Amniotic epithelial cell (primary cell): Measurements from ENCODE around the gene RNPS1.
A peak's percentile ranks its signal among the peaks of the same experiment; 100 is the strongest.

Experiments used
- DNase-seq: peaks from one replicate; pipeline ENCODE4 v3.0.0-alpha.2; 2010; ENCODE audit warnings: low read depth

The RNPS1 gene

GRCh38 chr16:2213817-2214718, 53.9 kb downstream of the RNPS1 start:
- no peak for DNase-seq

DNA sequence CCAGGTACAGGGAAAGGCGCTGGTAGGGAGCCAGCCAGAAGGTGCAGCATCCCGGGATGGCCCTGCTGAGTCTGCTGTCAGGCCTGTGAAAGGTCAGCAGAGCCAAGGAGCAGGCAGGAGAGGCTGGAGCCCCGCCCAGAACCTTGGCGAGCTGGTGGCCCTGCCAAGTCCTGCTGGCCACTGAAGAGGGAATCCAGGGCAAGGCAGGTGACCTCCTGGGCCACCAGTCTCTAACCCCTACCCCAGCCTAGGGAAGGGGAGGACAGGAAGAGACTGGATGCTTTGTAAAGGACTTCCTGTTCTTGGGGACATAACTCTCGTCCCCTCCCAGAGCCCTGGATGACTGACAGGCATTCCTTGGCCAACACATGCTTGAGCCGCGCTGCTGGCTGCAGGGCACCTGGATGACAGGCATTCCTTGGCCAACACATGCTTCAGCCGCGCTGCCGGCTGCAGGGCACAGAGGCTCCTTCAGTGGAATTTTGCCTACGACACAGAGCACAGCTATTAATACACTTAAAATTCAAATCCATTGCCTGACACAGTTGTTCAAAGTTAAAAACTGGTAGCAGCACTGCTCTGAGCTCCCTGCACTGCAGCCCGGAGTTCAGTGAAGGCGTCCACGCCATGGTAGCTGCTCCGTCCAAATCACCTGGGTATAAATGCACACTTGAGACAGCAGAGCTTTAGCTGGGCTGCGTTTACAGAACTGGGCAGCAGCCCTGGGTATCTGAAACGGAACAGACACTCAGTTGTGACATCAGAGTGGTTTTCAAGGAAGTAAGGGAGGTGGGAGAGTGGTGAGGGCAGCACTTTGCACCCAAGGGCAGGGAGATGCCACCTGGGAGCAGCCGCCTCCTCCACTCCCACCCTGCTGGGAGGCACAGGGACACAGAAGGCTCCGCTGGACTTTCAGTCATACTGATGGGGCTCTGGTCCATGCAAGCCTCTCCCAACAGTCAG, 55.3 kb downstream of the RNPS1 start:
- DNase-seq: no peak

- DNase-seq: no peak
Observed at GRCh38 chr16:2211923-2212347, 56.0 kb downstream of the RNPS1 start.

DNA sequence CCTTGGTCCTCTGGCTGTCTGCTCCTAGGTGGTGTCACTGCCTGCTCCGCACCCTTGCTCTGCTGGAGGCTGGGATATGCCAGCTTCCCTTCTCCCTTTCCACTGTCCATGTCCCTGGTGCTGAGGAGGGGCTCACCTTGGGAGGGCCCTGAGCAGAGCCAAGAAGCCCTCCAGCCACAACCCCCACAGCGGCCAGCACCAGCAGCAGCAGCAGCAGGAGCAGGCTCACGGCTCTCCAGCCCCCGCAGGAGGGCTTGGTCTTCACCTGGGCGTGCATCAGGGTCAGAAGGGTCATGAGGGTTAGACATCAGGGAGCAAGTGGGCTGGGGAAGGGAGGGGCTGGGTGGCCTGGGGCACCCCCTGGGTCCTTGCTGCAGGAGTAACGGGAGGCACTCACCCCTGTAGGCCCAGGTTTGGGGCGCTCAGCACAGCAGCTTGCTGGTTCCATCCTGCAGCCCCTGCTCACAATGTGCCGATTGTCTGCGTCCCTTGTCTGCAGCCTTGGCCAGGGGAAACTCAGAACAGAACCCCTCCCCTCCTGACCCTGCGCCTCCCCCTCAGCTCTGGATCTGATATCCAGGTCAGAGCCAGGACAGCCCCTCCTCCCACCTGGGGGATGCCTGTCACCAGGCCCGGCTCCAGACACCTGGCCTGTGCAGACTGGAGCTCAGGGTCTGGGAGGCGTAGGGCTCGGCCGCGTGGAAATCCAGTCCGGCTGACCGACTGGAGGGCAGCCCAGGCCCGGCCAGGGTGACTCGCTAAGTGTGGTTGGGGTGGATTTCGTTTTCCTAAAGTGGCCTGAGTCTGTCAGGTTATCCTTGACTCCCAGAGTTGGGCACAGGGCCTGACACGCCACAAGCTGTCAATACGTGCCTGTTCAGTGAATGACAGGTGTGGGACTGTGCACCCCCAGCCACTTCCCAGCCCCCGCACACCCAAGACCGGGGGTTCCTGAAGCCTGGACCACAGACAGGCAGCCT, 57.2 kb downstream of the RNPS1 start, which contains the start of gene BRICD5:
Gene BRICD5, minus strand, starts transcription at position 478 of the 980 bp plus-strand sequence. Its CDS starts 30 bp downstream, at position 448.
- no peak for DNase-seq

DNA sequence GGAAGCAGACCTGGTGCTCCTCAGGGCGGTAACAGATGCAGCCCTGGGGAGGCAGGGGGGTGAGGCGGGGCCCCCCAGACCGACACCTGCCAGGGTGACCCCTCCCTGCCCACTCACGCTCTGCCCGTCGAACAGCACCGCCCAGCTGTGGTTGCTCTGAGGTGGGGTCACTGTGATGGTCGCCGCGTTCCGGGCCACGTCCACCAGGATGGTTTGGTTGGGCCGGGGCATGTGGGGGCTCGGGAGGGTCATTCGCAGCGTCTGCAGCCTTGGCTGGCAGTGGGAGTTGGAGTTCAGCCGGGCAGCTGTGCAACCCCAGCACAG, 58.0 kb downstream of the RNPS1 start:
- no peak for DNase-seq

DNA sequence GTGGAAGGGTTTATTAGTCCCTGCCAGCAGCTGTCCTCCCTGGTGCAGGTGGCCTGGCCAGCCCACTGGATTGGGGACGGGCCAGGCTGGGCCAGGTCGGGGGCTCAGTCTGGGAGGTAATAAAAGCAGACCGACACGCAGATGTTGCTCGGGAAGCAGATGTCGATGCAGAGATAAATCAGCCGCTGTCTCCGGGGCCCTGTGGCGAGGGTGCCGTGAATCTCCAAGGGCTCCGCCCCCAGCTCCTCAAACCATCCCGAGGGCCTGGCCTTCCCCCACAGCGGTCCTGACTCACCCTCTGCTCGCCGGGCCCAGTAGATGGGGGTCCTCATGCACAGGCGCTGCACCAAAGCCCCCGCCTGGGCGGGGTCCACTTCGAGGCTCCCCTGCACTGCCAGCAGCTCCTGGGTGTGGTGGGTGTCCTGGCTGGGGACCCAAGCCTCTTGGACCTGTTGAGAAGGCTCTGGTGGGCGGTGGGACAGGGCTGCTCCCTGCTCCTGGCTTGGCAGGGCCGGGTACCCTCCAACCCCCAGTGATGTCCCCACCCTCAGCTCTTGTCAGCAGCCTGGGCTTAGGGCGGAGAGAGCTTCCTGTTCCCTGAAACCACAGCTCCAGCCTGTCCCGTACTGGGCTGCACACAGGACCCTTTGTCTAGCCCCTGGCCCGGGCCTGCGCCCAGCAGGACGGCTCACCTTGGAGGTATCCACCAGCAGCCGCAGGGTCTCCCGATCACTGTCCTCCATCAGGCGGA, 58.5 kb downstream of the RNPS1 start:
- DNase-seq: no peak

- DNase-seq: no peak
Observed at GRCh38 chr16:2208772-2209171, 59.2 kb downstream of the RNPS1 start.

DNA sequence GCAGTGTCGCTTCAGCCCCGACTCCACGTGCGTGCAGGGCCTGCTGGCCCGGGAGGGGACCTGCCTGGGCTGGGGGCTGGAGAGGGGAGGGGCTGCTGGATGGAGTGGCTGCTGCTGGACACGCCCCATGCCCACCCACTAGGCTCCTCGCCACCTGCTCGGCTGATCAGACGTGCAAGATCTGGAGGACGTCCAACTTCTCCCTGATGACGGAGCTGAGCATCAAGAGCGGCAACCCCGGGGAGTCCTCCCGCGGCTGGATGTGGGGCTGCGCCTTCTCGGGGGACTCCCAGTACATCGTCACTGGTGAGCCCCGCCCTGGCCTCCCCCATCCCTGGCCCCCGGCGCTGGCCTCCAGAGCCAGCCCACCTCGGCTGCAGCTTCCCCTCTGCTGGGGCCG, 59.6 kb downstream of the RNPS1 start:
- no peak for DNase-seq

- DNase-seq: no peak
Observed at GRCh38 chr16:2207872-2208271, 60.1 kb downstream of the RNPS1 start.

GRCh38 chr16:2206780-2207433, 61.0 kb downstream of the RNPS1 start:
- DNase-seq: no peak

GRCh38 chr16:2206420-2206779, 61.5 kb downstream of the RNPS1 start:
- no peak for DNase-seq

GRCh38 chr16:2205967-2206313, 62.0 kb downstream of the RNPS1 start:
- no peak for DNase-seq

DNA sequence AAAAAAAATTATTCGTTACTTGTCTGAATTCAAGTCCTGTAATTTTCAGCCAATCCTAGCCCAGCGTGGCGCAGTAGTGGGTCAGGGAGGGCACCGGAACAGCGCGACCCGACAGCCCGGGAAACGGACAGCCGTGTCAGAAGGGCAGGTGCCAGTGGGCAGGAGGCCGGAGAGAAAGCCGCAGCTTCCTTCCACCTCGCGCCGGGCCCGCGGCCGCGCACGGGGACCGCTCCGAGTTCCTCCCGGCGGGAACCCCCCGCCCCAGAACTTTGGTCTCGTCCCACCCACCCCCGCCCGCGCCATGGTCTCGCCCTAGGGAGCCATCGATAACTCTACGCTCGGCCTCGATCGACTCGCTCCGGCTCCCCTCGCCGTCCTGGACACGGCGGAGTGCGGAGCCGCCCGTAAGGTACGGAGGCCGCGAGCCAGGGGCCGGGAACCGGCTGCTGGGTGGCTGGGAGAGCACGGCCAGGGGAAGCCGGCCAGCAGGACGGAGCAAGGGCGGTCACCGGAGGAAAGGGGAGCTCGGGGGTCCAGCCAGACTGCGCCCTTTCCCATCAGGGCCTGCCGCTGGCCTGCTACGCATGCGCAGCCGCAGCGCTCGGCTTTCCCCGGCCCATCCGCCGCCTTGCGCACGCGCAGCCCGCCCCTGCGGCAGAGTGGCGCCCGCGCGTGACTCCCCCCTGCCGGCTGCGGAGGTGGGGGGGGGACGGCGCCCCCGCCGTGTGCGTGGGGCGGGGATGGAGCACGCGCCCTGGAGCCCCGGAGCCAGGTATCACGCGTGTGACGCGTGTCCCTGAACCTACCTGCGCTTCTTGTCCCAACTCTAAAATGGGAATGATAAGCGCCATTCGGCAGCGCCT, 62.6 kb downstream of the RNPS1 start, which contains the start of gene MLST8:
Gene MLST8, plus strand, starts transcription at position 351 of the 863 bp plus-strand sequence. CDS start 632 bp downstream, outside the sequence.
- DNase-seq: peak; percentile 78

DNA sequence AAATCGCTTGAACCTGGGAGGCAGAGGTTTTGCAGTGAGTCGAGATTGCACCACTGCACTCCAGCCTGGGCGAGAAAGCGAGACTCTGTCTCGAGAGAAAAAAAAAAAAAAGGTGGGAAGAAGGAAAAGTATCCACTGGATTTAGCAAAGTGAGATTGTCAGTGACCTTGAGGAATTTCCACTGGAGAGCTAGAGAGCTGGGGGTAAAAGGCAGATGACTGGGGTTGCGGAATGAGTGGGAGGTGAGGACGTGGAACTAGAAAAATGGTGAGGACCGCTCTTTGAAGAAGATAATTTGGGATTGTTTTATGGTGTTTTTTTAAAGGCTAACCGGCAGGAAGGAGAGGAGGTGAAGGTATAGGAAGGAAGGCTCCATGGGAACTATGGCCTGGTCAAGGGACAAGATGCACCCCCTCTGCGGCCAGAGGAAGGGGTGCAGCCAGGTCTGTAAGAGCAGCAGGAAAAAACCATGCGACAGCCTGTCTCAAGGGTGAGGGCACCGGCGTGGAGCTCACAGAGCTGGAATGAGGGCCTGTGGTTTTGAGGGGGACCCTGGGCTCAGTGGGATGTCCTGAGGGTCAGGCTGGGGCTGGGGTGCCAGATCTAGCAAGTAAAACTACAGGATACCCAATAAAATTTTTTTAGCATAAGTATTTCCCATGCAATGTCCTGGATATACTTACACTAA, 63.4 kb downstream of the RNPS1 start:
- peak; percentile 53 for DNase-seq
